Muscle layer of duodenum (tissue), 2 donors: ENCODE data around the gene TRIOBP.

Experiments
- H3K27ac ChIP-seq: one replicate; pipeline ENCODE4 v1.7.0; 2013; ENCODE audit warnings: mild to moderate bottlenecking, low read length
- H3K27me3 ChIP-seq: one replicate; pipeline ENCODE4 v1.7.0; 2013; ENCODE audit warnings: low read depth, mild to moderate bottlenecking, control low read depth, low read length
- H3K36me3 ChIP-seq, 2 donors: one replicate each; pipeline ENCODE4 v1.7.0; 2013; ENCODE audit warnings: low read length in 2 of 2, control low read depth in 1 of 2, mild to moderate bottlenecking in 1 of 2; ENCODE audit not compliant: insufficient read depth in 2 of 2, control insufficient read depth in 1 of 2
- H3K4me1 ChIP-seq, 2 donors: one replicate each; pipeline ENCODE4 v1.7.0; 2013; ENCODE audit warnings: low read length in 2 of 2, mild to moderate bottlenecking in 2 of 2, control low read depth in 1 of 2, moderate library complexity in 1 of 2; ENCODE audit not compliant: insufficient read depth in 2 of 2, control insufficient read depth in 1 of 2
- H3K4me3 ChIP-seq, 2 donors: one replicate each; pipeline ENCODE4 v1.7.0; 2013; ENCODE audit warnings: low read length in 2 of 2, low read depth in 1 of 2, mild to moderate bottlenecking in 1 of 2
- H3K9me3 ChIP-seq, 2 donors: one replicate each; pipeline ENCODE4 v1.7.0; 2013; ENCODE audit warnings: low read length in 2 of 2, control low read depth in 1 of 2, mild to moderate bottlenecking in 1 of 2; ENCODE audit not compliant: control insufficient read depth in 1 of 2
- donor health status: healthy.

TRIOBP gene

DNA sequence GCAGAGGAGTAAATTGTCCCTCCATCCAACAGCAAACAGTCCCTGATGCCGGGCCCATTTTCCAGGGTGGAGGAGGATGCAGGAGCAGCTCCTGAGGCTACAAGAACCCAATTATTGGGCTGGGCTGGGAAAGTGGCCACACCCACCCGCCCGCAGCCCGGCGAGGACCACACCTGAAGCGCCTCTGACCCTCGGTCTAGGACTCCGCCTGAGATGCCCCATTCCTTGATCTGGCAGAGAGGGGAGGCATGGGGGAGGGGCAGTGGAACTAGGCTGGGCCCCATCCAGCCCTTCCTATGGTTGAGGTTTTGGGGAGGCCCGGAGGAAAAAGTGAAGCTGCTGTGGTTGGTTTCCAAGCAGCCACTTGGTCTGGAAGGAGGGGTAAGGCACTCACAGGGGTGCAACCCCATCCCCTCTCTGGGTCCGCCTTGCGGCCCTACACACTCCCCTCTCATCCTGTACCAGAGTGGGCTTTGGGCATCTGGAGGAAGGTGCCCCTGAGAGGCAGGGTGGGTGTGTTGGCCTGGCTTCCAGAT lies 23.9 kb upstream of the TRIOBP start:
- Histone ChIP-seq H3K27ac (no peak overlapping the region), H3K4me3 (no peak overlapping the region), H3K9me3 (no peaks in the 10 kb centered on the region), H3K4me1 (peaks cover under 1 to 21% of the 10 kb centered on the region in 2 donors), H3K27me3 (no peaks in the 10 kb centered on the region), H3K36me3 (peaks cover 0 to 5% of the 10 kb centered on the region in 2 donors)

DNA sequence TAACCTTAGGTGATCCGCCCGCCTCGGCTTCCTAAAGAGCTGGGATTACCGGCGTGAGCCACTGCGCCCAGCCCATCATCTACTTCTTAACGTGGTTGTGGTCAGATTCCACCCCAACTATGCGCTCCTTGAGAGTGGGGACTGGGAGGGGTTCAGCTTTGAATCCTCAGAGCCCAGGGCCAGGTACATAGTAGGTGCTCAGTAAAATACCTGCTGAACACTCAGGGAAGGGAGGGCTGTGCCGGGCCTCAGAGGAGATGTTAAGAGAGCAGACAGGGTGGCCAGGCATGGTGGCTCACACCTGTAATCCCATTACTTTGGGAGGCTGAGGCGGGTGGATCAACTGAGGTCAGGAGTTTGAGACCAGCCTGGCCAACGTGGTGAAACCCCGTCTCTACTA lies 22.6 kb upstream of the TRIOBP start:
- Histone ChIP-seq H3K27me3 (no peaks in the 10 kb centered on the region), H3K9me3 (no peaks in the 10 kb centered on the region), H3K4me1 (peaks cover 4 to 29% of the 10 kb centered on the region in 2 donors), H3K36me3 (peaks cover 0 to 5% of the 10 kb centered on the region in 2 donors), H3K4me3 (no peak overlapping the region), H3K27ac (no peak overlapping the region)

DNA sequence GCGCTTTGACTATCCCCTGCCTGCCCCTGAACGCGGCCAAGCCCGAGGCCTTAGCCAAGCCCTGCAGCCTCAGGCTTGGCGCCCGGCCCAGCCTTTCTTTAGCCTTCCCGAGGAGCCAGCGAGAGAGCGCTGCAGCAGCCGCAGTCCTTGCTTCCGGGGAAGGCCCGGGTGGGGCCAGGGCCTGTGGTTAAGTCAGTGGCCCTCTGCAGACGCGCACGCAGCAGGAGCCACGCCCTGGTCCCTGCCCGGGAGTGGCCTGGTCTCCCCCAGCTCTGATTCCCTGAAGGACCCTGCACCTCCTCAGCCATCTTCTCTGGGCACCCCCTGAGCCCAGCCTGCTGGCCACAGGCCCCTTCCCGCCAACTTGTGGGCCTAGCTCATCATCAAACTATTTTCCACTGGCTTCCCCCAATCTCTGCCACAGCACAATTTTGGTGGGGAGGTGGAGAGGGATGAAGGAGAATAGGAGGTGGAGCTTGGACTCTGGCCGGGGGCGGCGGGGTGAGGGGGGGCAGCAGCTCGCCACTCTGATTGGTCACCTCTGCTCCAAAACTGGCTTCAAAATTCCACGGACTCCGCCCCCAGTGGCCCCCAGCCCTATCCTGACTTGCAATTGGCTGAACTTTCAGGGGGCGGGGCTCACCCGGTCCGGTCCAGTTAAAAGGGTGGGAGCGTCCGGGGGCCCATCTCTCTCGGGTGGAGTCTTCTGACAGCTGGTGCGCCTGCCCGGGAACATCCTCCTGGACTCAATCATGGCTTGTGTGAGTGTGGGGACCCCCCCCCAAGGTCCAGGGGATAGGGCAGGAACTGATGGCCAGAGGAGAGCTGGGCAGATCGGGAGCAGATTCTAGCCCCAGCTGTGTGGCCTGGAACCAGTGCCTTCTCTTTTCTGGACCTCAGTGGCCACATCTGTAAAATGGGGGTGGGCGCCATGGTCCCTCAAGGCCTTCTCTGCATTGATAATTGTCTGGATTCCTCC lies 21.6 kb upstream of the TRIOBP start, which contains the start of gene LGALS1:
Gene LGALS1 (plus strand): TSS at position 686 of the 979 bp plus-strand sequence. CDS start 67 bp downstream, at position 753.
- no peaks in the 10 kb centered on the region for H3K27me3 ChIP-seq
- peaks cover 5% of the 10 kb centered on the region in 2 donors for H3K36me3 ChIP-seq
- peak within 1 kb of the TSS; percentile 78 to 80 for H3K4me3 ChIP-seq
- peaks cover 4 to 29% of the 10 kb centered on the region in 2 donors for H3K4me1 ChIP-seq
- H3K27ac ChIP-seq = peak within 1 kb of the TSS; percentile 89
- H3K9me3 ChIP-seq = no peaks in the 10 kb centered on the region

GRCh38 chr22:37675930-37676735 lies 20.7 kb upstream of the TRIOBP start:
- Histone ChIP-seq H3K27me3 (no peaks in the 10 kb centered on the region), H3K27ac (peak overlapping the region; percentile 89), H3K9me3 (no peaks in the 10 kb centered on the region), H3K4me1 (peaks cover 7 to 32% of the 10 kb centered on the region in 2 donors), H3K36me3 (peaks cover 5% of the 10 kb centered on the region in 2 donors), H3K4me3 (peak overlapping the region; percentile 78 to 80)

DNA sequence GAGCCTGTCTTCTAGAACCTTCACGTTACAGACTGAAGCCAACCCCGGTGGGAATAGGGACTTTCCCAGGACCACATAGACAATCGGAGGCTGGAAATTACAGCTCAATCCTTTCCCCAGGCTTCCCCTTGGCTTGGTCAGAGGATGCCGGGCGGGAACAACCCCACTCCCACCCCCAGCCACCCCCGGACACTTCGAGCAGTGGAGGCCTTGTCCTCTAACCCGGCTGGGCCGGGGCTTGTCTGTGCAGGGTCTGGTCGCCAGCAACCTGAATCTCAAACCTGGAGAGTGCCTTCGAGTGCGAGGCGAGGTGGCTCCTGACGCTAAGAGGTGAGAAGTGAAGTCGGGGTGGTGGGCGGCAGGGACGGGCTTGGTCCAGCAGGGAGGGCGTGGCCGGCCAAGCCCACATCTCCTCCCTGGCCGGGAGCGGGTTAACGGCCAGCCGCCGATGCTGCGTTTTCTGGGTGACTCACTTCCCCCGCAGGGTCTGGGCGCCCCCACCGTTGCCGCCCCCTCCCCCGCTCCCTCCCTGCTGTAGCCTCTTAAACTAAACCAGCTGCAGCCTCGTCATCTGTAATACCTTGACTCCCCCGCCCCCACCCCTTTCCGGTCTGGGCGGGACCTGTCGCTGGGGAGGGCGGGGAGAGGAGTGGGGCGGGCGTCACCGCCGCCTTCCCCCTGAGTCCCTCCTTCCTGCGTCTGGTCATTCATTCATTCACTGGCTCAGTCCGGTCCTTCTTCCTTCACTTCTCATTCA lies 19.9 kb upstream of the TRIOBP start:
- no peaks in the 10 kb centered on the region for H3K27me3 ChIP-seq
- peaks cover 10 to 40% of the 10 kb centered on the region in 2 donors for H3K4me1 ChIP-seq
- peak overlapping the region; percentile 89 for H3K27ac ChIP-seq
- H3K4me3 ChIP-seq = peak overlapping the region; percentile 78 to 80
- peaks cover 5% of the 10 kb centered on the region in 2 donors for H3K36me3 ChIP-seq
- H3K9me3 ChIP-seq = no peaks in the 10 kb centered on the region

DNA sequence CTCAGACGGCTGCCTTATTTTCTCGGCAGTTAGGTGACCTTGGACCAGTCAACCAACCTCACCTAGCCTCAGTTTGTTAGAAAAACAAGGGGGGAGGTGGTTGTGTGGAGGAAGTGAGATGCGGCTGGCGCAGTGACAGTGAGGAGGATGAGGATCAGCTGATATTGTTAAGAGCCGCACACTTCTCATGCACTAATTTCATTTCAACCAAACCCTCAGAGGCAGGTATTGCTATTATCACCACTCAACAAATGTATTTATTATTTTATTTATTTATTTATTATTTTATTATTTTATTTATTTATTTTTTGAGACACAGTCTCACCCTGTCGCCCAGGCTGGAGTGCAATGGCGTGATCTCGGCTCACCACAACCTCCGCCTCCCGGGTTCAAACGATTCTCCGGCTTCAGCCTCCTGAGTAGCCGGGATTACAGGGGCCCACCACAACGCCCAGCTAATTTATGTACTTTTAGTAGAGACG lies 19.3 kb upstream of the TRIOBP start:
- H3K9me3 ChIP-seq = no peaks in the 10 kb centered on the region
- H3K27me3 ChIP-seq = no peaks in the 10 kb centered on the region
- peaks cover 10 to 40% of the 10 kb centered on the region in 2 donors for H3K4me1 ChIP-seq
- peak overlapping the region; percentile 89 for H3K27ac ChIP-seq
- peaks cover 5% of the 10 kb centered on the region in 2 donors for H3K36me3 ChIP-seq
- peak overlapping the region; percentile 60 to 80 for H3K4me3 ChIP-seq

GRCh38 chr22:37678372-37678771 lies 18.5 kb upstream of the TRIOBP start:
- no peaks in the 10 kb centered on the region for H3K9me3 ChIP-seq
- H3K36me3 ChIP-seq = peaks cover 5% of the 10 kb centered on the region in 2 donors
- no peaks in the 10 kb centered on the region for H3K27me3 ChIP-seq
- H3K27ac ChIP-seq = no peak overlapping the region
- peak overlapping the region in 1 of 2 donors; percentile 7 for H3K4me3 ChIP-seq
- peaks cover 10 to 33% of the 10 kb centered on the region in 2 donors for H3K4me1 ChIP-seq

- Histone ChIP-seq H3K4me3 (no peak overlapping the region), H3K27me3 (no peaks in the 10 kb centered on the region), H3K9me3 (no peaks in the 10 kb centered on the region), H3K4me1 (peaks cover 10 to 27% of the 10 kb centered on the region in 2 donors), H3K27ac (no peak overlapping the region), H3K36me3 (peaks cover 5% of the 10 kb centered on the region in 2 donors)
Observed at GRCh38 chr22:37679670-37680069, 17.2 kb upstream of the TRIOBP start.

- Histone ChIP-seq H3K36me3 (peaks cover 5% of the 10 kb centered on the region in 2 donors), H3K27ac (no peak overlapping the region), H3K4me3 (no peak overlapping the region), H3K27me3 (no peaks in the 10 kb centered on the region), H3K9me3 (no peaks in the 10 kb centered on the region), H3K4me1 (peaks cover 10 to 27% of the 10 kb centered on the region in 2 donors)
Observed at GRCh38 chr22:37680191-37680851, 16.5 kb upstream of the TRIOBP start.

- peaks cover 5% of the 10 kb centered on the region in 2 donors for H3K36me3 ChIP-seq
- no peak overlapping the region for H3K4me3 ChIP-seq
- peaks cover 10 to 22% of the 10 kb centered on the region in 2 donors for H3K4me1 ChIP-seq
- H3K27me3 ChIP-seq = no peaks in the 10 kb centered on the region
- no peaks in the 10 kb centered on the region for H3K9me3 ChIP-seq
- H3K27ac ChIP-seq = no peak overlapping the region
Observed at GRCh38 chr22:37681001-37681424, 15.8 kb upstream of the TRIOBP start.
